SU-DHL-6 (cell line): Measurements from ENCODE around the gene FLNB.

Experiments
- H2AFZ ChIP-seq: fragments of 200-600 bp; sonication (generic); 2 replicates; pipeline ENCODE4 v1.6.1; 2014; ENCODE audit warnings: low read depth, mild to moderate bottlenecking, moderate library complexity, mixed read lengths, antibody characterized with exemption, low read length; ENCODE audit not compliant: severe bottlenecking
- H3F3A ChIP-seq: fragments of 200-600 bp; shearing (Covaris generic); 2 replicates; pipeline ENCODE4 v1.6.0; 2016; ENCODE audit warnings: antibody characterized with exemption, mild to moderate bottlenecking; ENCODE audit not compliant: insufficient read depth
- H3K27ac ChIP-seq: fragments of 200-600 bp; sonication (generic); 2 replicates; pipeline ENCODE4 v1.5.1; 2016; ENCODE audit warnings: low read depth, mild to moderate bottlenecking, low read length, moderate library complexity, mixed read lengths
- H3K27me3 ChIP-seq: fragments of 200-600 bp; sonication (generic), shearing (Covaris generic); 2 replicates; pipeline ENCODE4 v1.6.0; 2014; ENCODE audit warnings: mild to moderate bottlenecking, low read length
- H3K36me3 ChIP-seq: fragments of 200-600 bp; sonication (generic); 2 replicates; pipeline ENCODE4 v1.6.1; 2014; ENCODE audit warnings: mild to moderate bottlenecking, low read length, mixed read lengths
- H3K4me2 ChIP-seq: fragments of 300-600, 200-600 bp; shearing (Covaris generic), sonication (generic); 2 replicates; pipeline ENCODE4 v1.6.0; 2014; ENCODE audit warnings: low read length, low read depth, mild to moderate bottlenecking; ENCODE audit not compliant: poor library complexity, severe bottlenecking
- H3K4me3 ChIP-seq: fragments of 200-600 bp; sonication (generic); 2 replicates; pipeline ENCODE4 v1.5.1; 2014; ENCODE audit warnings: antibody characterized with exemption, low read length, mild to moderate bottlenecking, mixed read lengths; ENCODE audit not compliant: insufficient read depth, poor library complexity, severe bottlenecking
- H3K79me2 ChIP-seq: fragments of 200-600 bp; sonication (generic); 2 replicates; pipeline ENCODE4 v1.6.1; 2014; ENCODE audit warnings: mild to moderate bottlenecking, low read length, moderate library complexity; ENCODE audit not compliant: insufficient read depth
- H3K9ac ChIP-seq: fragments of 200-600 bp; sonication (generic); 2 replicates; pipeline ENCODE4 v1.7.0; 2014; ENCODE audit warnings: mild to moderate bottlenecking, low read length
- H3K9me2 ChIP-seq: fragments of 200-600 bp; sonication (generic); replicated peaks from 2 replicates; pipeline ENCODE4 v1.6.1; 2014; ENCODE audit warnings: low read length; ENCODE audit not compliant: insufficient read depth
- H3K9me3 ChIP-seq: fragments of 200-600 bp; sonication (generic); 2 replicates; pipeline ENCODE4 v1.6.1; 2014; ENCODE audit warnings: low read length, mixed read lengths; ENCODE audit not compliant: insufficient read depth
- H4K20me1 ChIP-seq: fragments of 200-600 bp; sonication (generic); 2 replicates; pipeline ENCODE4 v1.6.1; 2014; ENCODE audit warnings: low read depth, mild to moderate bottlenecking, antibody characterized with exemption, low read length, moderate library complexity, mixed read lengths
- EZH2phosphoT487 ChIP-seq: fragments of 200-600 bp; sonication (generic), shearing (Covaris generic); conservative IDR thresholded peaks from 2 replicates; pipeline ENCODE4 v1.6.1; 2018; ENCODE audit warnings: mild to moderate bottlenecking, antibody characterized with exemption, low read length, moderate library complexity, mixed read lengths
- TF ChIP-seq, protein P1 (sequence below): fragments of 200-600 bp; sonication (generic); IDR thresholded peaks from one replicate; pipeline ENCODE4 v1.5.1; 2017; ENCODE audit warnings: antibody characterized with exemption, mild to moderate bottlenecking, low read length, moderate library complexity; ENCODE audit not compliant: insufficient read depth, poor library complexity, severe bottlenecking

FLNB gene

GRCh38 chr3:58063022-58063815 lies 55.0 kb downstream of the FLNB start:
- Histone ChIP-seq H3F3A (no peaks in the 10 kb centered on the region), H3K79me2 (no peaks in the 10 kb centered on the region), H3K27ac (no peak overlapping the region), H2AFZ (no peak overlapping the region), H3K9ac (no peak overlapping the region), H4K20me1 (no peaks in the 10 kb centered on the region), H3K36me3 (no peaks in the 10 kb centered on the region), H3K27me3 (no peaks in the 10 kb centered on the region), H3K9me3 (no peaks in the 10 kb centered on the region), H3K4me2 (no peak overlapping the region), H3K9me2 (no peaks in the 10 kb centered on the region), H3K4me3 (no peak overlapping the region)
- no peak for TF ChIP-seq EZH2phosphoT487
- TF ChIP-seq, protein P1, sequence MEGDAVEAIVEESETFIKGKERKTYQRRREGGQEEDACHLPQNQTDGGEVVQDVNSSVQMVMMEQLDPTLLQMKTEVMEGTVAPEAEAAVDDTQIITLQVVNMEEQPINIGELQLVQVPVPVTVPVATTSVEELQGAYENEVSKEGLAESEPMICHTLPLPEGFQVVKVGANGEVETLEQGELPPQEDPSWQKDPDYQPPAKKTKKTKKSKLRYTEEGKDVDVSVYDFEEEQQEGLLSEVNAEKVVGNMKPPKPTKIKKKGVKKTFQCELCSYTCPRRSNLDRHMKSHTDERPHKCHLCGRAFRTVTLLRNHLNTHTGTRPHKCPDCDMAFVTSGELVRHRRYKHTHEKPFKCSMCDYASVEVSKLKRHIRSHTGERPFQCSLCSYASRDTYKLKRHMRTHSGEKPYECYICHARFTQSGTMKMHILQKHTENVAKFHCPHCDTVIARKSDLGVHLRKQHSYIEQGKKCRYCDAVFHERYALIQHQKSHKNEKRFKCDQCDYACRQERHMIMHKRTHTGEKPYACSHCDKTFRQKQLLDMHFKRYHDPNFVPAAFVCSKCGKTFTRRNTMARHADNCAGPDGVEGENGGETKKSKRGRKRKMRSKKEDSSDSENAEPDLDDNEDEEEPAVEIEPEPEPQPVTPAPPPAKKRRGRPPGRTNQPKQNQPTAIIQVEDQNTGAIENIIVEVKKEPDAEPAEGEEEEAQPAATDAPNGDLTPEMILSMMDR: no peak

DNA sequence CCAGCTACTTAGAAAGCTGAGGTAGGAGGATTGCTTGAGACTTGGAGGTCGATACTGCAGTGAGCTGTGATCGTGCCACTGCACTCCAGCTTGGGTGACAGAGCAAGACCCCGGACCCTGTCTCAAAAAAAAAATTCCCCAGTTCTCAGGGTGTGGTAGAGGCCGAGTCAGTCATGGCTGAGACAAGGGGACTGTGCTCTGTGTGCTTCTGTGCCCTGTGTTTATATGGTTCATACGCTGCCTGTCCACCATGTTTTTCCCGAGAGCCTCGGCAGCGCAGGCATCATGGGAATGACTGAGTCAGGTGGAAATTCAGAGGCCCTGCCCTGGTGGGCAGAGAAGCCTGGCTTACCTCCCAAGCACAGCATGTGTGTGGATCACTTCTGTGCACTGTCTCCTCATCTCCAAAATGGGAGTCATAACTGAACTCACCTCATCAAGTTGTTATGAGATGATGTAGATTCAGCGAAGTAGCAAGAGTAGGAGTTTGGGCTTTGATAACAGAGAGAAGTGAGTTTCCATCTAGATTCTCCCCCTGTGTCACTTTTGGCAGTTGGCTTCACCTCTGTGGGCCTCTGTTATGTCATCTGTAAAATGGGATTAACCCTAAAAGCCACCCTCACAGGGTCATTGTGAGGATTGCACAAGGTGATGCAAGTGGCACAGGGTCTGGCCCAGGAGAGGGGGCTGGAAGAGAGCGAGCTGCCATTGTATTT lies 56.9 kb downstream of the FLNB start:
- Histone ChIP-seq H3K9me2 (no peaks in the 10 kb centered on the region), H3K4me3 (no peak overlapping the region), H3K27ac (no peak overlapping the region), H2AFZ (no peak overlapping the region), H3K27me3 (no peaks in the 10 kb centered on the region), H3K4me2 (no peak overlapping the region), H3K9ac (no peak overlapping the region), H3K79me2 (no peaks in the 10 kb centered on the region), H3K36me3 (no peaks in the 10 kb centered on the region), H4K20me1 (no peaks in the 10 kb centered on the region), H3F3A (no peaks in the 10 kb centered on the region), H3K9me3 (no peaks in the 10 kb centered on the region)
- TF ChIP-seq, protein P1: no peak
- TF ChIP-seq EZH2phosphoT487: no peak

- H3K9ac ChIP-seq: no peak overlapping the region
- no peaks in the 10 kb centered on the region for H3K36me3 ChIP-seq
- no peaks in the 10 kb centered on the region for H3F3A ChIP-seq
- no peak overlapping the region for H2AFZ ChIP-seq
- no peaks in the 10 kb centered on the region for H3K27me3 ChIP-seq
- H3K9me2 ChIP-seq: no peaks in the 10 kb centered on the region
- H3K79me2 ChIP-seq: no peaks in the 10 kb centered on the region
- H4K20me1 ChIP-seq: no peaks in the 10 kb centered on the region
- TF ChIP-seq, protein P1: no peak
- TF ChIP-seq EZH2phosphoT487: no peak
- H3K4me2 ChIP-seq: no peak overlapping the region
- H3K27ac ChIP-seq: no peak overlapping the region
- no peak overlapping the region for H3K4me3 ChIP-seq
- no peaks in the 10 kb centered on the region for H3K9me3 ChIP-seq
Observed at GRCh38 chr3:58065700-58066167, 57.5 kb downstream of the FLNB start.
